CD4-positive, alpha-beta T cell (primary cell): ENCODE results near the gene SLC27A4. TPM values are rescaled to one million over a fixed set of nuclear protein-coding genes. Genes with fewer than 3 reads are reported as not detected.

Experiments
- ATAC-seq: fragments of 200-7000 bp; cut with Tn5 transposase; one replicate; pipeline ENCODE4 v1.10.0; 2022; ENCODE audit warnings: mild to moderate bottlenecking; ENCODE audit not compliant: poor library complexity
- CTCF ChIA-PET: fragments of 350-600 bp; sonication (Branson Sonifier 250); formaldehyde crosslinking; loops from one replicate; lab custom pipeline; 2021; ENCODE audit warnings: antibody characterized with exemption, inconsistent platforms; lab: Charles Lee
- POLR2A ChIA-PET: fragments of 350-600 bp; sonication (Branson Sonifier 250); formaldehyde crosslinking; loops from one replicate; lab custom pipeline; 2021; ENCODE audit warnings: antibody characterized with exemption, inconsistent platforms; lab: Charles Lee
- DNase-seq, 14 experiments: peaks; one replicate each; pipeline ENCODE4 v3.0.0-alpha.2; 2013 to 2020; ENCODE audit warnings: mixed read lengths in 2 of 14
- H3K27ac ChIP-seq, 2 donors: one replicate each; pipeline versions ENCODE4 v1.5.1 to v1.7.0; 2013; ENCODE audit warnings: low read length in 2 of 2, low read depth in 1 of 2, mild to moderate bottlenecking in 1 of 2
- H3K27me3 ChIP-seq, 2 experiments: 1 replicate in 1 of 2; 2 replicates in 1 of 2; pipeline versions ENCODE4 v1.6.1 to v1.7.0; 2013; ENCODE audit warnings: low read length in 2 of 2, control low read depth in 1 of 2, mild to moderate bottlenecking in 1 of 2, moderate library complexity in 1 of 2; ENCODE audit not compliant: insufficient read depth in 2 of 2, control insufficient read depth in 1 of 2
- H3K36me3 ChIP-seq: one replicate; pipeline ENCODE4 v1.6.1; 2013; ENCODE audit warnings: low read length, control low read depth; ENCODE audit not compliant: insufficient read depth
- H3K4me1 ChIP-seq: one replicate; pipeline ENCODE4 v1.6.1; 2013; ENCODE audit warnings: low read length, control low read depth; ENCODE audit not compliant: insufficient read depth
- H3K4me3 ChIP-seq: one replicate; pipeline ENCODE4 v1.5.1; 2013; ENCODE audit warnings: mild to moderate bottlenecking, low read length, moderate library complexity
- H3K9me3 ChIP-seq, 2 experiments: 1 replicate in 1 of 2; 2 replicates in 1 of 2; pipeline versions ENCODE4 v1.6.1 to v1.7.0; 2013; ENCODE audit warnings: low read length in 2 of 2, mild to moderate bottlenecking in 2 of 2, control low read depth in 1 of 2, moderate library complexity in 1 of 2; ENCODE audit not compliant: control insufficient read depth in 1 of 2, insufficient read depth in 1 of 2
- H3K27ac Mint-ChIP-seq: one replicate; pipeline ENCODE4 v1.8.0; 2020; ENCODE audit warnings: mixed read lengths
- H3K27me3 Mint-ChIP-seq: one replicate; pipeline ENCODE4 v1.8.0; 2021; ENCODE audit warnings: mixed read lengths
- H3K36me3 Mint-ChIP-seq: one replicate; pipeline ENCODE4 v1.8.0; 2021; ENCODE audit warnings: low read depth, mixed read lengths
- H3K4me1 Mint-ChIP-seq: one replicate; pipeline ENCODE4 v1.8.0; 2021; ENCODE audit warnings: low read depth, mixed read lengths
- H3K4me3 Mint-ChIP-seq: one replicate; pipeline ENCODE4 v1.8.0; 2020; ENCODE audit warnings: mild to moderate bottlenecking, mixed read lengths
- H3K9me3 Mint-ChIP-seq: one replicate; pipeline ENCODE4 v1.8.0; 2020; ENCODE audit warnings: mixed read lengths
- intact Hi-C, 2 experiments: fragments of 100-400 bp; cut with DNase I in 1 of 2; cut with micrococcal nuclease in 1 of 2; formaldehyde crosslinking; loops; one replicate each; pipeline versions ENCODE4 v1.15.1 to v1.9.0; 2023 to 2025; cut with DNase I, micrococcal nuclease
- total RNA-seq, 174 experiments: library from RNA in 2 of 174; stranded (reverse) in 2 of 174; gene quantifications; one replicate each; pipeline ENCODE4 v1.2.3 and lab custom pipeline; 2021 to 2026
- TF ChIP-seq, protein P1 (sequence below): fragments of 200-600 bp; IDR thresholded peaks from one replicate; pipeline ENCODE4 v1.8.0; 2022; ENCODE audit warnings: antibody characterized with exemption, mild to moderate bottlenecking

Gene SLC27A4
- total RNA-seq, 2 experiments from 2014 or later, result 2.2 to 3.1 TPM

DNA sequence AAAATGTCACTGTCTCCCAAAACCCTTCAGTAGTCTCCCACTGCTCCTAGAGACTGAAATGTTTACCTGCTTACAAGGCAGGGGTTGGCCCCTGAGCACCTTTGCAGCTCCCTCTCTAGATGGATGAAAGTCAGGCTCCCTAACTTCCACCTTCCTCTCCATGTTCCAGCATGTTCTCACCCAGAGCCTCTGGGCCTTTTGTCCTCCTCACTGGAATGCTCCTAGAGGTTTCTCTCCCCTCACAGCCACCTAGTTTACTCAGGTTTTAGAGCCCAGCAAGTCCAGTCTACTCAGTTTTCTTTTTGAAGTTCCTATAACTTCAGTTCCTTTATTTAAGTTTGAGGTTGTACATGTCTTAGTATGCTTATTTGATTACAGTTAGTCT, 30.0 kb downstream of the SLC27A4 start:
- peak overlapping the region; percentile 93 for H3K4me3 ChIP-seq
- Mint-ChIP-seq H3K4me1 (peaks cover 36% of the 10 kb centered on the region), H3K9me3 (no peaks in the 10 kb centered on the region), H3K36me3 (peaks cover 40% of the 10 kb centered on the region), H3K27ac (peak overlapping the region; percentile 94), H3K4me3 (peak overlapping the region; percentile 97), H3K27me3 (no peaks in the 10 kb centered on the region)
- DNase-seq (no peak), ATAC-seq (no peak)
- no peaks in the 10 kb centered on the region for H3K9me3 ChIP-seq
- CTCF ChIA-PET, result interaction anchor here (1.0 to 2.7 kb wide), 4 partner anchors 8 to 92 kb away, joined by 3 to 27 read pairs (median 7); no protein-coding TSS in a partner anchor
- intact Hi-C loops, result loop anchor here (2.0 to 5.0 kb wide), 5 partner anchors 48 to 402 kb away; partner anchors contain the start of genes COQ4 (in 1 of the 2), GLE1 (in 1 of the 2), ODF2 (in 1 of the 2) and TRUB2 (in 1 of the 2)
- H3K27me3 ChIP-seq, result no peaks in the 10 kb centered on the region
- H3K36me3 ChIP-seq, result peaks cover 22% of the 10 kb centered on the region
- peak overlapping the region; percentile 68 to 92 for H3K27ac ChIP-seq
- peaks cover 21% of the 10 kb centered on the region for H3K4me1 ChIP-seq
- POLR2A ChIA-PET, result interaction anchor here (0.8 to 2.9 kb wide), 12 partner anchors 9 to 402 kb away, joined by 3 to 30 read pairs (median 8); partner anchors contain the start of genes CERCAM, GLE1, GOLGA2 and SLC27A4
- TF ChIP-seq, protein P1, sequence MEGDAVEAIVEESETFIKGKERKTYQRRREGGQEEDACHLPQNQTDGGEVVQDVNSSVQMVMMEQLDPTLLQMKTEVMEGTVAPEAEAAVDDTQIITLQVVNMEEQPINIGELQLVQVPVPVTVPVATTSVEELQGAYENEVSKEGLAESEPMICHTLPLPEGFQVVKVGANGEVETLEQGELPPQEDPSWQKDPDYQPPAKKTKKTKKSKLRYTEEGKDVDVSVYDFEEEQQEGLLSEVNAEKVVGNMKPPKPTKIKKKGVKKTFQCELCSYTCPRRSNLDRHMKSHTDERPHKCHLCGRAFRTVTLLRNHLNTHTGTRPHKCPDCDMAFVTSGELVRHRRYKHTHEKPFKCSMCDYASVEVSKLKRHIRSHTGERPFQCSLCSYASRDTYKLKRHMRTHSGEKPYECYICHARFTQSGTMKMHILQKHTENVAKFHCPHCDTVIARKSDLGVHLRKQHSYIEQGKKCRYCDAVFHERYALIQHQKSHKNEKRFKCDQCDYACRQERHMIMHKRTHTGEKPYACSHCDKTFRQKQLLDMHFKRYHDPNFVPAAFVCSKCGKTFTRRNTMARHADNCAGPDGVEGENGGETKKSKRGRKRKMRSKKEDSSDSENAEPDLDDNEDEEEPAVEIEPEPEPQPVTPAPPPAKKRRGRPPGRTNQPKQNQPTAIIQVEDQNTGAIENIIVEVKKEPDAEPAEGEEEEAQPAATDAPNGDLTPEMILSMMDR, result no peak

DNA sequence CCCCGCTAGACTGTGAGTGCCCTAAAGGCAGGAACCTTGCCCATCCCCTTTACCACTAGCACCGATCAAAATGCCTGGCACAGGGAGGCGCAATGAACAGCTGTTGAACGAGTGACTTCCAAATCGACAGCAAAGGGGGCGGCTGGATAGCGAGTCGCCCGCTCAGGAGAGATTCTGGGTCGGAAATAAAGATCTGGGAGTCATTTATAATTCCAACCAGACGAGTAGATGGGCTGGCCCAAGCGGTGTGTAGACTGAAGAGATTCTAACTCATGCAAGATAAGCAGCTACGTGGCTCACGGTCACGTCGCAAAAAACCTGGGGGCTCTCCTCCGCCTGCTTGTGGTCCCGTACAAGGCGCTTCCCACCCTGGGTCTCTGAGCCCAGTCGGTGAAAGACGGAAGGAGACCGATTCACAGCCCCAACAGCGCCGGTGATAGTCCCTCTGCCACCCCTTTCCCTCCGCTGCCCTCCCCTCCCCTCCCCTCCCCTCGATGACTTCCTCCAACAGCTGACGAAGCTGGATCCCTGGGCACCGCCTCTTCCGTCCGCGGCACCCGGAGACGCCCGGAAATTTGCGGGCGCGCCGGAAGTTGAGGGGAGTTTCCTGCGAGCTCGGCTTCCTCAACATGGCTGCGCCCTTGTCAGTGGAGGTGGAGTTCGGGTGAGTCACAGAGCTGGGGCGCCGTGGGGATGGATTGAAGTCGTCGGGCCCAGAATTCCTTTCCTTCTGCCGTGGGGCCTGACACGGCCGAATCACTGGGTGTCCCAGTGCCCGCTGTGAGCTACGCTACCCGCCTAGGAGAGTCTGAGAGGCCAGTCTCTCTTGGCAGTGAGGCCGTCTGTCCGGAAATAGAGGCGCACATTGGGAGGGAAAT, 30.7 kb downstream of the SLC27A4 start, which contains the start of gene URM1:
Gene URM1 (plus strand): TSS at position 623 of the 878 bp plus-strand sequence. CDS start 7 bp downstream, at position 630.
- H3K36me3 Mint-ChIP-seq, result peaks cover 46% of the 10 kb centered on the region
- H3K36me3 ChIP-seq, result peaks cover 23% of the 10 kb centered on the region
- H3K27ac Mint-ChIP-seq, result peak within 1 kb of the TSS; percentile 94
- CTCF ChIA-PET, result interaction anchor here (0.5 to 2.7 kb wide), 6 partner anchors 9 to 93 kb away, joined by 3 to 27 read pairs (median 4); no protein-coding TSS in a partner anchor
- H3K4me1 ChIP-seq, result peaks cover 20% of the 10 kb centered on the region
- no peaks in the 10 kb centered on the region for H3K9me3 Mint-ChIP-seq
- ATAC-seq, result peak; percentile 94
- no peaks in the 10 kb centered on the region for H3K9me3 ChIP-seq
- H3K4me3 ChIP-seq, result peak within 1 kb of the TSS; percentile 93
- no peaks in the 10 kb centered on the region for H3K27me3 ChIP-seq
- peak within 1 kb of the TSS; percentile 97 for H3K4me3 Mint-ChIP-seq
- H3K4me1 Mint-ChIP-seq, result peaks cover 34% of the 10 kb centered on the region
- TF ChIP-seq, protein P1, result no peak
- POLR2A ChIA-PET, result interaction anchor here (0.6 to 2.9 kb wide), 17 partner anchors 10 to 459 kb away, joined by 3 to 30 read pairs (median 7); partner anchors contain the start of genes CERCAM, ENDOG, GLE1 and GOLGA2
- intact Hi-C loops, result loop anchor here (1.0 to 5.0 kb wide), 10 partner anchors 9 to 401 kb away; partner anchors contain the start of genes COQ4 (in 2 of the 2), TRUB2 (in 2 of the 2), DNM1 (in 1 of the 2) and GLE1 (in 1 of the 2)
- no peaks in the 10 kb centered on the region for H3K27me3 Mint-ChIP-seq
- DNase-seq, result peak; percentile 90 to 98 (median 94)
- peak within 1 kb of the TSS; percentile 68 to 92 for H3K27ac ChIP-seq

DNA sequence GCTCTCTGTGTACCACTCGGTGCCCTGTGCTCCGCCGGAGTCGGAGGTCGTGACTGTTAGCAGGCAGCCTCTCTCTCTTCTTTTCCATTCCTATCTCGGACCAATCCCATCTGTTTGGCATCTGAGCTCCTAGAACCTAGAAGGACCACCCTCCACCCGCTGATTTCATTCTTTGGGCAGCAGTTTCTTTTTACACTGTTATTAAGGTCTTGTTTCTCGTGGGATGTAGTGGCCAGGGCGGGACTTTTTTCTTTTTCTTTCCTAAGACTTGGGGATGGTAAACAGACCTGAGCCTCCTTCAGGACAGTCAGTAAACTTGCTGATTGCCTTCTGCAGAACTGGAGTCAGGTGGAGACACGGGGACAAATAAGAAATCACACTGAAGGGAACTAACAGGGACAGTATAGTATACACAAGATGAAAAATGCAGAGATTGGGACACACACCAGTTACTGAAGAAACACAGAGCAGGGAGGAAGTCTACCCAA, 31.3 kb downstream of the SLC27A4 start:
- DNase-seq (no peak), ATAC-seq (no peak)
- Histone ChIP-seq H3K4me3 (peak overlapping the region; percentile 93), H3K27ac (peak overlapping the region; percentile 68 to 92), H3K36me3 (peaks cover 23% of the 10 kb centered on the region), H3K4me1 (peaks cover 20% of the 10 kb centered on the region), H3K27me3 (no peaks in the 10 kb centered on the region), H3K9me3 (no peaks in the 10 kb centered on the region)
- Mint-ChIP-seq H3K4me1 (peaks cover 34% of the 10 kb centered on the region), H3K27me3 (no peaks in the 10 kb centered on the region), H3K27ac (peak overlapping the region; percentile 94), H3K36me3 (peaks cover 46% of the 10 kb centered on the region), H3K9me3 (no peaks in the 10 kb centered on the region), H3K4me3 (peak overlapping the region; percentile 97)
- TF ChIP-seq, protein P1, result no peak
- POLR2A ChIA-PET, result interaction anchor here (1.1 to 2.9 kb wide), 12 partner anchors 10 to 458 kb away, joined by 3 to 30 read pairs (median 8); partner anchors contain the start of genes CERCAM, GLE1, GOLGA2 and SET
- CTCF ChIA-PET, result interaction anchor here (0.9 to 2.7 kb wide), 4 partner anchors 10 to 77 kb away, joined by 4 to 27 read pairs (median 7); no protein-coding TSS in a partner anchor
- intact Hi-C loops, result loop anchor here (1.0 to 5.0 kb wide), 10 partner anchors 9 to 401 kb away; partner anchors contain the start of genes COQ4 (in 2 of the 2), TRUB2 (in 2 of the 2), DNM1 (in 1 of the 2) and GLE1 (in 1 of the 2)
